CD8-positive, alpha-beta memory T cell (primary cell): Measurements from ENCODE around the gene ZNF804B. TPM values are rescaled to one million over a fixed set of nuclear protein-coding genes. Genes with fewer than 3 reads are reported as not detected.

Experiments
- CTCF ChIA-PET: fragments of 350-600 bp; sonication (Branson Sonifier 250); formaldehyde crosslinking; loops from one replicate; lab custom pipeline; 2021; ENCODE audit warnings: antibody characterized with exemption; lab: Charles Lee
- POLR2A ChIA-PET: fragments of 350-600 bp; sonication (Branson Sonifier 250); formaldehyde crosslinking; loops from one replicate; lab custom pipeline; 2021; ENCODE audit warnings: antibody characterized with exemption; lab: Charles Lee
- DNase-seq, 5 donors: peaks; one replicate each; pipeline versions ENCODE4 v3.0.0 to v3.0.0-alpha.2; 2020 to 2022; ENCODE audit warnings: mixed read lengths in 1 of 5
- H3K27ac ChIP-seq: one replicate; pipeline ENCODE4 v1.7.0; 2013; ENCODE audit warnings: low read depth, mild to moderate bottlenecking, low read length, moderate library complexity
- H3K27me3 ChIP-seq: 2 replicates; pipeline ENCODE4 v1.7.0; 2013; ENCODE audit warnings: low read length, mild to moderate bottlenecking; ENCODE audit not compliant: insufficient read depth, poor library complexity, severe bottlenecking
- H3K36me3 ChIP-seq: 2 replicates; pipeline ENCODE4 v1.7.0; 2013; ENCODE audit warnings: mild to moderate bottlenecking, low read length, moderate library complexity; ENCODE audit not compliant: insufficient read depth
- H3K4me1 ChIP-seq: 2 replicates; pipeline ENCODE4 v1.7.0; 2013; ENCODE audit warnings: mild to moderate bottlenecking, low read length, moderate library complexity; ENCODE audit not compliant: insufficient read depth
- H3K4me3 ChIP-seq: 2 replicates; pipeline ENCODE4 v1.7.0; 2013; ENCODE audit warnings: mild to moderate bottlenecking, low read length
- H3K9me3 ChIP-seq: 2 replicates; pipeline ENCODE4 v1.7.0; 2013; ENCODE audit warnings: mild to moderate bottlenecking, low read length
- H3K27ac Mint-ChIP-seq, 8 donors: one replicate each; pipeline ENCODE4 v1.8.0; 2020 to 2021; ENCODE audit warnings: mixed read lengths in 8 of 8, mild to moderate bottlenecking in 6 of 8, inconsistent platforms in 3 of 8, moderate library complexity in 3 of 8
- H3K27me3 Mint-ChIP-seq, 2 donors: one replicate each; pipeline ENCODE4 v1.8.0; 2020 to 2021; ENCODE audit warnings: mixed read lengths in 2 of 2, mild to moderate bottlenecking in 1 of 2, moderate library complexity in 1 of 2
- H3K36me3 Mint-ChIP-seq, 3 donors: one replicate each; pipeline ENCODE4 v1.8.0; 2020 to 2021; ENCODE audit warnings: mixed read lengths in 3 of 3, inconsistent platforms in 1 of 3, mild to moderate bottlenecking in 1 of 3
- H3K4me1 Mint-ChIP-seq, 3 donors: one replicate each; pipeline ENCODE4 v1.8.0; 2020 to 2021; ENCODE audit warnings: mixed read lengths in 3 of 3, inconsistent platforms in 1 of 3, mild to moderate bottlenecking in 1 of 3
- H3K4me3 Mint-ChIP-seq, 7 donors: one replicate each; pipeline ENCODE4 v1.8.0; 2020 to 2021; ENCODE audit warnings: mixed read lengths in 7 of 7, mild to moderate bottlenecking in 6 of 7, moderate library complexity in 4 of 7, inconsistent platforms in 2 of 7
- H3K9me3 Mint-ChIP-seq, 5 donors: one replicate each; pipeline ENCODE4 v1.8.0; 2020 to 2022; ENCODE audit warnings: mixed read lengths in 5 of 5, mild to moderate bottlenecking in 3 of 5, moderate library complexity in 2 of 5, inconsistent platforms in 1 of 5
- polyA plus RNA-seq: library from polyadenylated mRNA; unstranded; fragments of 300-500 nt; fragmentation: Illumina TruSeq; gene quantifications from one replicate; pipeline ENCODE4 v1.2.3, GENCODE V29; 2021
- total RNA-seq, 2 experiments: library from RNA; stranded (reverse); gene quantifications; one replicate each; pipeline ENCODE4 v1.2.3, GENCODE V29; 2021

The ZNF804B gene
- total and polyA plus RNA-seq, 3 experiments from 2014 or later, result not detected

DNA sequence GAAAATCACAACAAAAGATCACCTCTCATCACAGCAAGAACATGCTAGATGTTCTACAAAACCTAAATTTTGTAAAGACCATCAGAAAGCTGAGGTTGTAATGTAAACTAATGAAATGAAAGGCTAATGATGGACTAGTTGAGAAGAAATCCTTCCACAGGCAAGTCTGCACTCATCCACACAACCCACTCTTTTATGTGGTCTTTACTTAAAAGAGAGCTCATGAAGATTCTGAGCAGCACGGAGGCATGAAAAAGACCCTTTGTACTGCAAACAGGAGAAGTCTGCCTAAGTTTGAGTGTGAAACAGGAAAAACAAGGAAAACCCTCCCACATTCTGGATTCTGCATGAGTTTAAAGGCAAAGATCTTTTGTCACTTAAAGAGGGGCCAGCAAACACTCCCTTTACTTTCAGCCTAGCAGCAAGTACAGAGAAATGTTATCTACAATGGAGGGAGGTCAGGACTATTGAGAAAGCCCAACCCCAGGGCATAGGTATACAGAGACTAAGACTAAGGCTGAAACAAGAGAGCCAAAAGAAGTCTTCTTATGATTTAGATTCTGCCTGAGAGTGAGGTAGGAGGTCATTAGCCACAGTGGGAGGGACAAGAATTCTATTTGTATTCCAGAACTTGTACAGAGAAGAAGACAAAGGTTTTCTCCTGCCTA is 557.2 kb downstream of the ZNF804B start:
- CTCF ChIA-PET, result no interaction called here
- H3K9me3 Mint-ChIP-seq, result peaks cover 0 to 25% (median 4%) of the 10 kb centered on the region in 5 donors
- H3K4me3 Mint-ChIP-seq, result no peak overlapping the region

DNA sequence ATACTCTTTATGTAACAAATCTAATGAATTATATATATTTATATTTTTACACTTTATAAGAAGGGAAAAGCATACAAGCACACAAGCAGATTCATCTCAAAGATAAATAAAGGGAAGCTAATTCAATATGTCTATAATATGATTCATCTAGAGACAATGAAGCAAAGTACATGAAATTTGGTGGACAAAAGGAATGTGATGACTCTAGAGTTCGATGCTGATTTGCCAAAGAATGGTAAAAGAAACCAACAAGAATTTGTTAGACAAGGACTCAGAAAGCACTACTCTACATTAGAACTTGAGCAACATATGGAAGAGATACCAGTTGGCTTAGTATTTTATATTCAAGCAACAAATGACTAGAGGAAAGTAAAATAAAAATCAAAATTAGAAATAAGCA is 572.5 kb downstream of the ZNF804B start:
- POLR2A ChIA-PET, result no interaction called here

More for the DNA sequence above, 557.2 kb downstream of the ZNF804B start:
- Mint-ChIP-seq H3K27ac (no peak overlapping the region), H3K36me3 (no peaks in the 10 kb centered on the region), H3K27me3 (no peaks in the 10 kb centered on the region), H3K4me1 (no peaks in the 10 kb centered on the region)
- no peak overlapping the region for H3K27ac ChIP-seq
- no peaks in the 10 kb centered on the region for H3K36me3 ChIP-seq
- no peaks in the 10 kb centered on the region for H3K9me3 ChIP-seq
- H3K4me3 ChIP-seq, result no peak overlapping the region
- DNase-seq, result no peak
- H3K4me1 ChIP-seq, result no peaks in the 10 kb centered on the region
- H3K27me3 ChIP-seq, result no peaks in the 10 kb centered on the region
- POLR2A ChIA-PET, result no interaction called here

DNA sequence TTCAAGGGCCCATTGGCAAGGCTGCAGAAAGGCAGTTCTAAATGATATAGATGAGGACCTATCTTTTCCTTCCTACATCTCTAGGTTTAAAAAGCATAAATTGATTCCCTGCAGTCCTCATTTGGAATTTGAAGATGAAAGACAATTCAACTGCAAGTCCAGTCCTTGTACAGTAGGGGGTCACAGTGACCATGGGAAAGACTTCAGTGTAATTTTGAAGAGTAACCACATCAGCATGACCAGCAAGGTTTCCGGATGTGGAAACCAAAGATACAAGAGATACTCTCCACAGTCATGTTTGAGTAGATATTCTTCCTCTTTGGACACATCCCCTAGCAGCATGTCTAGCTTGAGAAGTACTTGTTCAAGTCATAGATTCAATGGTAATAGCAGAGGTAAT is 575.3 kb downstream of the ZNF804B start:
- H3K4me3 ChIP-seq, result no peak overlapping the region
- no peak overlapping the region for H3K27ac Mint-ChIP-seq
- no peaks in the 10 kb centered on the region for H3K36me3 Mint-ChIP-seq
- ChIA-PET POLR2A (no interaction called here), CTCF (no interaction called here)
- H3K27me3 ChIP-seq, result no peaks in the 10 kb centered on the region
- H3K36me3 ChIP-seq, result no peaks in the 10 kb centered on the region
- no peaks in the 10 kb centered on the region for H3K9me3 ChIP-seq
- DNase-seq, result no peak
- no peaks in the 10 kb centered on the region for H3K27me3 Mint-ChIP-seq
- H3K9me3 Mint-ChIP-seq, result peaks cover 0 to 11% (median 7%) of the 10 kb centered on the region in 5 donors
- H3K4me1 Mint-ChIP-seq, result no peaks in the 10 kb centered on the region
- H3K4me1 ChIP-seq, result no peaks in the 10 kb centered on the region
- no peak overlapping the region for H3K27ac ChIP-seq
- no peak overlapping the region for H3K4me3 Mint-ChIP-seq

More for the DNA sequence above, 572.5 kb downstream of the ZNF804B start:
- no peaks in the 10 kb centered on the region for H3K27me3 Mint-ChIP-seq
- peaks cover 0 to 7% (median 0%) of the 10 kb centered on the region in 5 donors for H3K9me3 Mint-ChIP-seq
- no peak overlapping the region for H3K4me3 Mint-ChIP-seq
- Histone ChIP-seq H3K4me3 (no peak overlapping the region), H3K27me3 (no peaks in the 10 kb centered on the region), H3K36me3 (no peaks in the 10 kb centered on the region), H3K9me3 (no peaks in the 10 kb centered on the region), H3K4me1 (no peaks in the 10 kb centered on the region), H3K27ac (no peak overlapping the region)
- CTCF ChIA-PET, result no interaction called here
- H3K36me3 Mint-ChIP-seq, result no peaks in the 10 kb centered on the region
- no peaks in the 10 kb centered on the region for H3K4me1 Mint-ChIP-seq
- no peak for DNase-seq
- H3K27ac Mint-ChIP-seq, result no peak overlapping the region

DNA sequence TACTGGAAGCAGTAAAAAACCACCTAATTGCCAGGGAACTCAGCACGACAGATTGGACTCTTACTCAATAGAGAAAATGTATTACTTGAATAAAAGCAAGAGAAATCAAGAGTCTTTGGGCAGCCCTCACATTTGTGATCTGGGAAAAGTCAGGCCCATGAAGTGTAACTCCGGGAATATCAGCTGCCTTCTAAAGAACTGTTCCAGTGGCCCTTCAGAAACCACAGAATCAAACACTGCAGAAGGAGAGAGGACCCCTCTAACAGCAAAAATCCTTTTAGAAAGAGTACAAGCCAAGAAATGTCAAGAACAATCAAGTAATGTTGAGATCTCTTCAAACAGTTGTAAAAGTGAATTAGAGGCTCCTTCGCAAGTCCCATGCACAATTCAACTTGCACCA is 576.0 kb downstream of the ZNF804B start:
- Histone ChIP-seq H3K27ac (no peak overlapping the region), H3K27me3 (no peaks in the 10 kb centered on the region), H3K9me3 (no peaks in the 10 kb centered on the region), H3K4me3 (no peak overlapping the region), H3K36me3 (no peaks in the 10 kb centered on the region), H3K4me1 (no peaks in the 10 kb centered on the region)
- CTCF ChIA-PET, result no interaction called here
- H3K36me3 Mint-ChIP-seq, result no peaks in the 10 kb centered on the region
- H3K27ac Mint-ChIP-seq, result no peak overlapping the region
- POLR2A ChIA-PET, result no interaction called here
- no peak overlapping the region for H3K4me3 Mint-ChIP-seq
- no peaks in the 10 kb centered on the region for H3K4me1 Mint-ChIP-seq
- DNase-seq, result no peak
- H3K9me3 Mint-ChIP-seq, result peaks cover 0 to 16% (median 7%) of the 10 kb centered on the region in 5 donors
- H3K27me3 Mint-ChIP-seq, result no peaks in the 10 kb centered on the region

DNA sequence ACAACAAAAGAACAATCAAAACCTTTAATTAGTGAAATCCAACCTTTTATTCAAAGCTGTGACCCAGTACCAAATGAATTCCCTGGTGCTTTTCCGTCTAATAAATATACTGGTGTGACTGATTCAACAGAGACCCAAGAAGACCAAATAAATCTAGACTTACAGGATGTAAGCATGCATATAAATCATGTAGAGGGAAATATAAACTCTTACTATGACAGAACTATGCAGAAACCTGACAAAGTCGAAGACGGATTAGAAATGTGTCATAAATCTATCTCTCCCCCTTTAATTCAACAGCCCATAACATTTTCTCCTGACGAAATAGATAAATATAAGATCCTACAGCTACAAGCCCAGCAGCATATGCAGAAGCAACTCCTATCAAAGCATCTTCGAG is 576.6 kb downstream of the ZNF804B start:
- Mint-ChIP-seq H3K4me3 (no peak overlapping the region), H3K9me3 (peaks cover 0 to 16% (median 7%) of the 10 kb centered on the region in 5 donors), H3K27me3 (no peaks in the 10 kb centered on the region), H3K27ac (no peak overlapping the region), H3K36me3 (no peaks in the 10 kb centered on the region), H3K4me1 (no peaks in the 10 kb centered on the region)
- no peak for DNase-seq
- Histone ChIP-seq H3K36me3 (no peaks in the 10 kb centered on the region), H3K27ac (no peak overlapping the region), H3K4me3 (no peak overlapping the region), H3K4me1 (no peaks in the 10 kb centered on the region), H3K9me3 (no peaks in the 10 kb centered on the region), H3K27me3 (no peaks in the 10 kb centered on the region)
- CTCF ChIA-PET, result no interaction called here
- POLR2A ChIA-PET, result no interaction called here

DNA sequence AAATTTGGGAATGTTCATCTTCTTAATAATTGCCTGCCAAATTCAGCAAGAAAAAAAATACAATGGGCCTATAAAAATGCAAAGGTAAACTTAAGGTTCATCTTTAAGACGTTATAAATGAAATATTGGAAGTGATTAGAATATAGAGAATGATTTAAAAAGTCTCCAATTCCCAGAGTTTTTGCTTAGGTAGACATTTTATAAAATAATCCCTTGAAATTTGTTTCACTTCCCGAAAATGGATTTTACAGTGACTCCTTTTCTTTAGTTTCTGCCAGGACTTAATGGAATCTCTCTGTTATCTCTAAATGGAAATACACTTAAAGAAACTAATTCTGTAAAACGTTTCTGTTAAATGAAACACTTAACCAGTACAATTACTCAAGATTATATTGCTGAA is 580.2 kb downstream of the ZNF804B start:
- H3K36me3 ChIP-seq, result no peaks in the 10 kb centered on the region
- H3K27me3 ChIP-seq, result no peaks in the 10 kb centered on the region
- no peaks in the 10 kb centered on the region for H3K4me1 ChIP-seq
- POLR2A ChIA-PET, result no interaction called here
- CTCF ChIA-PET, result no interaction called here
- H3K36me3 Mint-ChIP-seq, result no peaks in the 10 kb centered on the region
- H3K4me3 ChIP-seq, result no peak overlapping the region
- no peak overlapping the region for H3K4me3 Mint-ChIP-seq
- H3K9me3 ChIP-seq, result no peaks in the 10 kb centered on the region
- H3K4me1 Mint-ChIP-seq, result no peaks in the 10 kb centered on the region
- peaks cover 0 to 16% (median 7%) of the 10 kb centered on the region in 5 donors for H3K9me3 Mint-ChIP-seq
- no peaks in the 10 kb centered on the region for H3K27me3 Mint-ChIP-seq
- no peak overlapping the region for H3K27ac Mint-ChIP-seq
- H3K27ac ChIP-seq, result no peak overlapping the region
- DNase-seq, result no peak

DNA sequence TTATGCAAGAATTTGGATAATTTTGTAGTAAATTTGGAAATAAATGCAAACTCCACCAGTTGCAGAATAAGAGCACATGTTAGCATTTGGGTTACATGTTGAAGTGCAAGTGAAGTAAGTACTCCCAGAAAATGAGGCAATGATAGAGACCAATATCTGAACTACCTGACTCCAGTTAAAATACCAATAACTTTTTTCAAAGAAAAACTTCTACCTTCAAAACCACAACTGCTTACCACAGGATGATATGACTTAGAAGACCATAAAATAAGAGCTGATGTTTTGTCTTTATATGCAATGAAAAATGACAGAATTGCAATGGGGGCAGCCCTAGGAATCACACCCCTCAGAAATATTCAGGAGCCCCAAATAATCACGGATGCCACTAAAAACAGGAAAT is 597.6 kb downstream of the ZNF804B start:
- no peaks in the 10 kb centered on the region for H3K36me3 ChIP-seq
- ChIA-PET POLR2A (no interaction called here), CTCF (no interaction called here)
- Mint-ChIP-seq H3K4me1 (peaks cover 0 to 5% (median 0%) of the 10 kb centered on the region in 3 donors), H3K4me3 (no peak overlapping the region), H3K9me3 (peaks cover 0 to 11% (median 4%) of the 10 kb centered on the region in 5 donors), H3K27ac (no peak overlapping the region), H3K36me3 (no peaks in the 10 kb centered on the region), H3K27me3 (no peaks in the 10 kb centered on the region)
- H3K4me3 ChIP-seq, result no peak overlapping the region
- DNase-seq, result peak in 1 of 5 donors; percentile 1
- no peaks in the 10 kb centered on the region for H3K27me3 ChIP-seq
- no peak overlapping the region for H3K27ac ChIP-seq
- no peaks in the 10 kb centered on the region for H3K4me1 ChIP-seq
- H3K9me3 ChIP-seq, result no peaks in the 10 kb centered on the region

DNA sequence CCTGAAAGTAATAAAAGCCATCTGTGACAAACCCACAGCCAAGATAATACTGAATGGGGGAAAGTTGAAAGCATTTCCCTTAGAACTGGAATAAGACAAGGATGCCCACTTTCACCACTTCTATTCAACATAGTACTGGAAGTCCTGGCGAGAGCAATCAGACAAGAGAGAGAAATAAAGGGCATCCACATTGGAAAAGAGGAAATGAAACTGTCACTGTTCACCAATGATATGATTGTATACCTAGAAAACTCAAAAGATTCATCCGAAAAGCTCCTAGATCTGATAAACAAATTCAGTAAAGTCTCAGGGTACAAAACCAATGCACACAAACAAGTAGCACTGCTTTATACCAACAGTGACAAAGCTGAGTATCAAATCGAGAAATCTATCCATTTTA is 617.7 kb downstream of the ZNF804B start:
- H3K9me3 Mint-ChIP-seq, result peaks cover 0 to 35% (median 6%) of the 10 kb centered on the region in 5 donors
- no peak overlapping the region for H3K27ac Mint-ChIP-seq
- POLR2A ChIA-PET, result no interaction called here

More for the DNA sequence above, 617.7 kb downstream of the ZNF804B start:
- no peaks in the 10 kb centered on the region for H3K27me3 ChIP-seq
- H3K4me1 ChIP-seq, result no peaks in the 10 kb centered on the region
- Mint-ChIP-seq H3K27me3 (no peaks in the 10 kb centered on the region), H3K4me1 (no peaks in the 10 kb centered on the region), H3K36me3 (no peaks in the 10 kb centered on the region), H3K4me3 (no peak overlapping the region)
- no peaks in the 10 kb centered on the region for H3K36me3 ChIP-seq
- CTCF ChIA-PET, result no interaction called here
- DNase-seq, result no peak
- H3K4me3 ChIP-seq, result no peak overlapping the region
- H3K27ac ChIP-seq, result no peak overlapping the region
- H3K9me3 ChIP-seq, result no peaks in the 10 kb centered on the region
